AML-193 (cell line): ENCODE results near the gene ZNF668.

Source experiments
- DNase-seq, 2 experiments: peaks; one replicate each; lab custom pipeline; 2025; lab: John Stamatoyannopoulos, UW

The ZNF668 gene

DNA sequence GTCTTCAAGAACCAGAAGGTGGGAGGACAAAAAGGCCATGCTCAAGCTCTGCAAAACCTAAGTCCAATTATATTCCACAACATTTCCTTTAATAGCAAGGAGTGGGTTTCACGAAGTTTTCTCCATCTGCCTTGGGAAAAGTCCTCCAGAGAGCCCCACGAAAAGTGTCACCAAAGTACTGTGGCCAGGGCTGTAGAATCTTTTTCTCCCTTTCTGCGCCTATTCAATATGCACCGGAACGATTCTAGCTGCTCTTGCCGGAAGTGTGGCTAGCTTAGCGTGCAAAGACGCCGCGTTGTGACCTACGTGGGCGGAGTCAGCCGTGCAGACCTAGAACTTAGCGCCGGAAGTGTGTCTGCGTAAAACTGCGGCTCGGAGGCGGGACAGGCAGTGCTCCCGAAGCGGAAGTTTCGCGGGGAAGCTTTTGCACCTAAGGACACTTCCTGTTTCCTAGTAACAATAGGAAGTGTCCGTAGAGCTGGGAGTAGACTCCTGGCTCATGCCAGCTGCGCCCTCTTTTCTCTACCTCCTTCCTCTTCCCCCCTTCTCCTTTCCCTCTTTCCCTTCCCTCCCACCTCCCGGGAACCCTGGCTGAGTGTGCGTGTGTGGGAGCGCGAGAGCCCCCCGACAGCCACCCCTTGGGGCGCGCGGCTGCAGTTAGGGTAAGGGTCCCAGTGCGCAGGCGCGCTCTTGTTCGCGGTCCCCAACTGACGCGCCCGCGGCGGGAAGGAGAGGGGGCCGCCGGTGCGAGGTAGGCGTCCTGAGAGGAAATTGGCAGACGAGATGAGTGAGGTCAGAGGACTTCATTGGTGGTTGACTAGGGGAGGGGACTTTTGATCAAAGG, at the start of gene ZNF668, which contains the start of gene ZNF646:
Gene ZNF668 (minus strand): TSS at position 271 of the 844 bp plus-strand sequence. CDS start 9,781 bp downstream, outside the sequence.
Gene ZNF646 (plus strand): TSS at position 453 of the 844 bp plus-strand sequence. CDS start 1,903 bp downstream, outside the sequence.
- DNase-seq: peak; percentile 98 to 99

DNA sequence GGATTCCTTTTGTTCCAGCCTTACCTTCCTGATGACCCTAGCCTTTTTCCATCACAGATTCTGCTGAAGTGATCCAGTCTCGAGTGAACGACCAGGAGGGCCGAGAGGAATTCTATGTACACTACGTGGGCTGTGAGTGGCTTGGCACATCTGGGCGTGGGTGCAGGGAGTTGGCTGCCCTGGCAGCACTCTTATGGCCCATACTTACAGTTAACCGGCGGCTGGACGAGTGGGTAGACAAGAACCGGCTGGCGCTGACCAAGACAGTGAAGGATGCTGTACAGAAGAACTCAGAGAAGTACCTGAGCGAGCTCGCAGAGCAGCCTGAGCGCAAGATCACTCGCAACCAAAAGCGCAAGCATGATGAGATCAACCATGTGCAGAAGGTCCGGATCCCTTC, 46.1 kb upstream of the ZNF668 start:
- DNase-seq: no peak

DNA sequence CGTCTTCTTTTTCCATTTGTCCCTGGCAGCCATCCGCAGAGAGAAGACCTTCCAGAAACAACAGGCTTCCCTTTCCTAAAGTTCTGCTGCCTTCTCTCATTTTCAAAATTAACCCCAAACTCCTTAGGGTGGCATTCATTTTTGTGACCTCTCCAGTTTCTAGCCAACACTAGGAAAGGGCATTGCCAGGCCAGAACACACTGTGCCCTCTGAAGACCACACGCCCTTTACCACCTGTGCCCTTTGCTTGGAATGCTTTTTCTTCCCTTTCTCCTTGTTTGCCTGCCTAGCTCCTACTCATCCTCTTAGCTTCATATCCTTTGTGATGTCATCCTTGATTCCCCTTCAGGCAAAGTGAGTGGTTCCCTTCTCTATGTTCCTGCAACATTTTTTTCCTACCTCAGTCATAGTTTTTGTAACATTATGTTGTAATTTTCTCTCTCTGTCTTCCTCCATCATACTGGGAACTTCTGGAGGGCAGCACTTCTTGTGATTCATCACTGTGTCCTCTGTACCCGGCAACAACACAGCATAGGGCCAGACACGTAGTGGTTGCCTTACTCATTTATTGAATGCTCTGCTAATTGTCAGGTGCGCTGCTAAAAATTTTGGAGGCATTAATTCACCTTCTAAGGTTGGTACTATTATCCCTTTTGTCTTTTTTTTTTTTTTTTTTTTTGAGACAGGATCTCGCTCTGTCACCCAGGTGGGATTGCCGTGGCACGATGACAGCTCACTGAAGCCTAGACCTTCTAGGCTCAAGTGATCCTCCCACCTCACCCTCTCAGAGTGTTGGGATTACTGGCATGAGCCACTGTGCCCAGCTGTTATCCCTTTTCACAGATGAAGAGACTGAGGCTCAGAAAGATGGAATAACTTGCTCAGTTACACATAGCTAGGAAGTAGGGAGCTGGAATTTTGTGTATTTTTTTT, 44.4 kb upstream of the ZNF668 start:
- DNase-seq: peak; percentile 57 to 64

DNA sequence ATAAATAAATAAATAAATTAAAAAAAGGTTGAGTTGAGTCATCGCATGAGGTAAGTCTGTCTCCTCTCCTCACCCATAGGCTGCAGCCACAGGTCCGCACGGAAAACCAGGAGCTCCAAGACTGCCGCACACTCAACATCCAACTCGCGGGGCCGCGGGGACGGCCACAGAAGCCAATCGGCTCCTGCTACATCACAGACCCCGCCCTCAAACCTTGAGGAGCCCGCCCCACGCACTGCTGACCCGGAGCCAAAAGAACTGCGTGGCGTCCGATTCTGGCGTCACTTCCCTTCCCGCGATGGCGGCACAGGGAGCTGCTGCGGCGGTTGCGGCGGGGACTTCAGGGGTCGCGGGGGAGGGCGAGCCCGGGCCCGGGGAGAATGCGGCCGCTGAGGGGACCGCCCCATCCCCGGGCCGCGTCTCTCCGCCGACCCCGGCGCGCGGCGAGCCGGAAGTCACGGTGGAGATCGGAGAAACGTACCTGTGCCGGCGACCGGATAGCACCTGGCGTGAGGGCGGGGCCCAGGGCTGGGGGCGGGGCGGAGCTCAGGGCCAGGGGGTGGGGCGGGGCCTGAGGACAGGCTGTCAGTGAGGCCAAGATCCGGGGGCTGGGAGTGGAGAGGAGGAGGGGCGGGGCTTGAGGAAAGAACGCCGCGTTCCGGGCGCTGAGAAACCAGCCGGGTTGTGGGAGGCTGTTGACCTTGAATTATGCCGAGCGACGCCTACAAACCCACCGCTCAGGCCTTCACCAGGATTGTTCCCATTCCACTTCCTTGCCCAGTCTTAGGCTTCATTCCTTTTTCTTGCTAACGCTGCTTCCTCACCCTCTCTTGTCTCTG, 43.6 kb upstream of the ZNF668 start, which contains the start of gene KAT8:
Gene KAT8 (plus strand): TSS at position 281 of the 839 bp plus-strand sequence. CDS start 18 bp downstream, at position 299.
- peak; percentile 95 to 97 for DNase-seq

DNA sequence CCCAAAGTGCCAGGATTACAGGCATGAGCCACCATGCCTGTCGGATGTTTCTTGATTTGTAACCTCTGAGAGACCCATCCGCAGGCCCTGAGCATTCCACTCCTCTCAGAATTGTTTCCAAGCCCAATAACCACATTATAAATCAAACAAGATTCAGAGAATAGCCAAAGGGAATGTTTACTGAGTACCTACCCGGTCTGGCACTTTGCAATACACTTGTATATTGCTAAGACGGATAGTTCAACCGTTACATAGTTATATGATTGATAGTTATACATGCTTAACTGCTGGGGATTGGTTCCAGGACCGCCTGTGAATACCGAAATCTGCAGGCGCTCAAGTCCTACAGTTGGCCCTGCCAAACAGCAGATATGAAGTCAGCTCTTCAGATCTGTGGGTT, 40.4 kb upstream of the ZNF668 start:
- DNase-seq: no peak

DNA sequence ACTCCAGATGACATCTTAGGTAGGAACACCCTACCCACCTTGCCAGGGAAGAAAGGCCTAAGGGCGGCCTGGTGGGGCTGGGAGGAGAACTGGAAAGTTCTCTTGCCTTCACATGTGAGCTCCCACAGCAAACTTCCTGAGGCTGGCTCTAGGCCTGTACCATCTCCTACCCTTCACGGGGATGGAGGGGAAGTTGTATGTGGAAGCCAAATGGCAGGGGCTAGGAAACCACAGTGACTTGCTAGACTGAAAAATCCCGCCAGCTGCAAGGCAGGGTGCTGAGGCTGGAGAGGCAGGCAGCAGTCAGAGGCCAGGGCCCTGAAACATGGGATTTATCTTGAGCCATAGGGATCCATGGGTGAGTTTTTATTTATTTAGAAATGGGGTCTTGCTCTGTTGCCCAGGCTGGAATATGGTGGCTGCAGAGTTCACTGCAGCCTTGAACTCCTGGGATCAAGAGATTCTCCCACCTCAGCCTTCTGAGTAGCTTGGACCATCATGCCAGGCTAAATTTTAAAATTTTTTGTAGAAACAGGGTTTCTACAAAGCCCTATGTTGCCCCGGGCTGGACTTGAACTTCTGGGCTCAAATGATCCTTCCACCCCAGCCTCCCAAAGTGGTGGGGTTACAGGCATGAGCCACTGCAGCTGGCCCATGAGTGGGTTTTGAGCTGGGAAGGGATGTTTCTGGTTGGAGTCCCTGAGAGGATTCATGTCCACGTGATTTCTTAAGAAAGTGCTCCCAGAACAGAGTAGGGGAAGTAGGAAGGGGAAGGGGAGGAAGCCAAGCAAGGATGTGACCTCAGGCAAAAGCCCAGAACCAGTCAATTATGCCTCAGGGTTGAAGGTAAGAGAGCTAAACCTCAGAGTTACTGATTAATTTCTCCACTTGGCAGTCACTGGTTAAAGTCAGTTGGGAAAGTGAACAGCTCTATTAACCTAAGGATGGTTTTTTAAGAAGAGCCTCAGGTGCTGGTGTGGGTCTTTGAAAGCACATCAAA, 39.4 kb upstream of the ZNF668 start:
- peak; percentile 75 to 82 for DNase-seq

DNA sequence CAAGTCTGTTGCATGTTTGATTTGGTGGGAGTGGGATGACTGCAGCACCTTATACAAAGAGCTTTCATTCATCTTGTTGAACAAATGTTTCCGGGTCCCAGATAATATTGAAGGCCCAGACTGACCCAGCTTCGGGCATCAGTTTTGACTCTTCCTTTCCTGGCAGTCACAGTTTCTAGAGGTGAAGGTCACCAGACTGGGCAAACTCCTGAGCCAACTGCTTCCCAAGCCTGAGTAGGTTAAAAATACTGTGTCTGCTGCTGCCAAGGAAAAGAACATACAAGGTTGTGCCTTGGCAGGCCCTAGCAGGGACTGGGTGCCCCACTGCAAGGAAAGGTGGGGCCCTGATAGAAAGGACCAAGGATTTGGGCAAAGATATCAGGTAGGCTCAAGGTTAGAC, 38.7 kb upstream of the ZNF668 start:
- DNase-seq: no peak

DNA sequence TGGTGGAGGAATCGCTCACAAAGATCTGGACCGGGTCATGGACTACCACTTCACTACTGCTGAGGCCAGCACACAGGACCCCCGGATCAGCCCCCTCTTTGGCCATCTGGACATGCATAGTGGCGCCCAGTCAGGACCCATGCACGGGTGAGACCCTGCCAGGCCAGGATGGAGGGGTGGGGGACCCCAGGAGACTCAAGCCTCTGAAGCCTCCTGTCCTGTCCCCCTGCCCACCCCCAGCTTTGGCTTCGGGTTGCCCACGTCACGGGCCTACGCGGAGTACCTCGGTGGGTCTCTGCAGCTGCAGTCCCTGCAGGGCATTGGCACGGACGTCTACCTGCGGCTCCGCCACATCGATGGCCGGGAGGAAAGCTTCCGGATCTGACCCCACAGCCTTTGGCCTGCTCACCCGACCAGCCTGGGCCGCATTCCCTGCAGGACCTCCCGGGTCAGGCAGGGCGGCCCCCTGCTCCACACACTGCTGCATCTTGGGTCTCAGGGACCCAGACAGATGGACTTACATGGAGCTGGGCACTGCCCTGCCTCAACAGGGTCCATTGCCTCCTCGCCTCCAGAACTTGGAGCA, 37.9 kb upstream of the ZNF668 start:
- DNase-seq: no peak

DNA sequence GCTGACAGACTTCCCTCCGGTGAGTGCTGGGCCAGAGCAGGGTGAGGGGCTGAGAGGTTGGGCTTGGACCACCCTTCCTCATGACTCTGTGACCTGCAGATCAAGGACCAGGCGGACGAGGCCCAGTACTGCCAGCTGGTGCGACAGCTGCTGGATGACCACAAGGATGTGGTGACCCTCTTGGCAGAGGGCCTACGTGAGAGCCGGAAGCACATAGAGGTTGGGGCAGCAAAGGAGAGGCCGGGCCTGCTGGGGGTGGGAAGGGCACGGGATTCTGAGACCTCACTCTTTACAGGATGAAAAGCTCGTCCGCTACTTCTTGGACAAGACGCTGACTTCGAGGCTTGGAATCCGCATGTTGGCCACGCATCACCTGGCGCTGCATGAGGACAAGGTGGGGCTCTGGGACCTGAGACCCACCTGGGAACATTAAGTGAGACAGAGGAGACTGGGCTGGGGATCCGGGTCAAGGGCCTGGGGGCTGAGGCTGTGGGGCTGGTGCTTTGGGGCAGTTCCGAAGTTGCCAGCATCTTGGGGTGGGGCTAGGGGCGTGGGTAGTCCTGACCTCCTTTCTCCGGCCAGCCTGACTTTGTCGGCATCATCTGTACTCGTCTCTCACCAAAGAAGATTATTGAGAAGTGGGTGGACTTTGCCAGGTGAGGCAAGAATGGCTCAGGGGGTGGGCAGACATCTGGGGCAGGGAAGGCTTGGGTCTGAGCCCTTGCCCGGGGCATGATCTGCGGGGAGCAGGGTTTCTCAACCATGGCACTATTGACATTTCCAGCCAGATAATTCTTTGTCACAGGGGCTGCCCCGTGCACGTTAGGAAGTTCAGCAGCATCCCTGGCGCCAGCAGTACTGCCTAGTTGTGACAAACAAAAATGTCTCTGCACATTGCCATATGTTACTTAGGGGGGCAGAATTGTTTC, 36.3 kb upstream of the ZNF668 start:
- DNase-seq: no peak

DNA sequence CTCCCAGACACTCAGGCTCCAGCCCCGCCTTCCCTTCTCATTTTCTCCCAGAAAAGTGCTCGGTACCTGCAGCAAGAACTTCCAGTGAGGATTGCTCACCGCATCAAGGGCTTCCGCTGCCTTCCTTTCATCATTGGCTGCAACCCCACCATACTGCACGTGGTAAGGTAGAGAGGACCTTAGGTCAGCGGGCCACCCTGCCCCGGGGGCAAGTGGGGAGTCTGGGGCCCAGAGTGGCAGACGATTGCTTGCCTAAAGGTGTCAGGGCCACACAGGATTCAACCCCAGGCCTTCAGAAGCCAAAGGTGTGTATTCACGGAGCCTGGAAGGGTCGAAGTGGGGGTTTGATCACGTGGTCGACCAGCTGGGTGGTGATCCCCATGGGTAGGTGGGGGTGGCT, 35.6 kb upstream of the ZNF668 start:
- DNase-seq: no peak

DNA sequence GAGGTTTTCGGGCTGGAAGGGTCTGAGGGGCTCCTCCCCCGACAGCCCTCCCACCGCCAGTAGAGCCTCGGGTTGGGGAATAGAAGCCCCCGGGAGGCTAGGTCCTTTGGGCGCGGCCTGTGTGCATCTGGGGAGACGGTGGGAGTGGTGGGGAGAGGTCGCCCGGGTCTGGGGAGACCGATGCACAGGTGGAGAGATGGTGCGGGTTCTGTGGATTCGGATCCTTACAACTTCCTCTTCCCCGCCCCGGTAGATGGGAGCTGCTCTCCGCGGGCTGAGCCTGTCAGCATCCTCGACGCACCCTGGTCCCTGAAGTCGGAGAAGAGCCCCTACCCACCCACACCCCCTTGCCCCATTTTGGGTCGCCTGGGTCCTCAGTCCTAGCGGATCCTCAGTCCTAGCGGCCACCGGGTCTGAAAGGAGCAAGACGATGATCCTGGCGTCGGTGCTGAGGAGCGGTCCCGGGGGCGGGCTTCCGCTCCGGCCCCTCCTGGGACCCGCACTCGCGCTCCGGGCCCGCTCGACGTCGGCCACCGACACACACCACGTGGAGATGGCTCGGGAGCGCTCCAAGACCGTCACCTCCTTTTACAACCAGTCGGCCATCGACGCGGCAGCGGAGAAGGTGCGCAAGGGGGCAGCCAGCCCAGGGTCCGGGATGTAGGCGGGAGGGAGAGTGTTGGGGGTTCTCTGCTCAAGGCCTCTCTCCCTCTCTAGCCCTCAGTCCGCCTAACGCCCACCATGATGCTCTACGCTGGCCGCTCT, 34.9 kb upstream of the ZNF668 start:
- DNase-seq: no peak

DNA sequence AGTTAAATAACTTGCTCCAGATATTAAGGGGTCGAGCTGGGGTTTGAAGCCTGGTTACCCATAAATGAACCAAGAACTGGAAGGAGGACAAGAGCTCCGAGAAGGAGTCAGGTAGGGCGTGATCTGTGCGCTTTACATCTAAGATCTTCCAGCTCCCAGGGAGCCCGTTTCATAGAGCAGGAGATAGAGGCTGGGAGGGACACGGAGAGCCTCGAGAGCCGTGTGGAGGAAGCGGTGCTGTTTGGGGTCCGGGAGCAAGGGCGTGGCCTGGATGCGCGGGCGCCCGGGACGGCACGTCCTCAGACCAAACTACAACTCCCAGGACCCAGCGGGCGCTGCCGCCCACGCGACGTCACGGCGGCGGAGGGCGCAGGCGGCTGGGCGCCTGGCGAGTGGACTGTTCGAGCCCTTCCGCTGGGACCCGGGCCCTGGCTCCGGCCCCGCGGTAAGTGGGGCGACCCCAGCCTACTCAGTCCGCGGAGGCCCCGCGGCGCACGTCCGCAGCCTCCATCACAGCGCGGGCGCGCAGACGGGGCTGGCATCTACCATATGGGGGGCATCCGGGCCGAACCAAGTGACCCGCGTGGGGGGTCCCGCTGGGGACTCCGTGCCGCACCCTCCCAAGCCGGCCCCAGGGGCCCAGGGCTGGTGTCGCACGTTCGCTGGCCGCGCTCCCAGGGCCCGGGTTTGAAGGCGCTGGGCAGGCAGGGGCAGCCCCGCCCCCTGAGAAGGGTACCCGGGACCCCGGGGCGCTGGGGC, 34.2 kb upstream of the ZNF668 start, which contains the start of gene BCKDK:
Gene BCKDK (plus strand): TSS at position 352 of the 759 bp plus-strand sequence. CDS start 838 bp downstream, outside the sequence.
- peak; percentile 62 to 72 for DNase-seq

DNA sequence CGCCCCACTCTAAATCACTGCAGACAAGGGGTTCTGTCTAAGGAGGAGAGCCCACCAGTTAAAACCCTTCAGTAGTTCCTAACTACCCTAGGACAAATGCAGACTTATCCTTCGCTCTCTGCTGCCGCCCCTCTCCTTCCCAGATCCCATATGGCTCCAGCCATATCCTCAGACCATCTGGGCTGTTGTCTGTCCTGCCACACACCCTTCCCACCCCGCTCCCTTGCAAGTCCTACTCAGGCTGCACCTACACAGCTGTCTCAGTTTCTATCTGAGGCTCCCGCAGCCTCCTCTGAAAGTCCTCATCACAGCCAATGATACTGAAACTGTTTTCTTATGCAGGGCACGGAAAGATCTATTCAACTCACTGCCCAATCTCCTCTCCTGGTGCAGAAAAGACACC, 33.4 kb upstream of the ZNF668 start:
- no peak for DNase-seq

DNA sequence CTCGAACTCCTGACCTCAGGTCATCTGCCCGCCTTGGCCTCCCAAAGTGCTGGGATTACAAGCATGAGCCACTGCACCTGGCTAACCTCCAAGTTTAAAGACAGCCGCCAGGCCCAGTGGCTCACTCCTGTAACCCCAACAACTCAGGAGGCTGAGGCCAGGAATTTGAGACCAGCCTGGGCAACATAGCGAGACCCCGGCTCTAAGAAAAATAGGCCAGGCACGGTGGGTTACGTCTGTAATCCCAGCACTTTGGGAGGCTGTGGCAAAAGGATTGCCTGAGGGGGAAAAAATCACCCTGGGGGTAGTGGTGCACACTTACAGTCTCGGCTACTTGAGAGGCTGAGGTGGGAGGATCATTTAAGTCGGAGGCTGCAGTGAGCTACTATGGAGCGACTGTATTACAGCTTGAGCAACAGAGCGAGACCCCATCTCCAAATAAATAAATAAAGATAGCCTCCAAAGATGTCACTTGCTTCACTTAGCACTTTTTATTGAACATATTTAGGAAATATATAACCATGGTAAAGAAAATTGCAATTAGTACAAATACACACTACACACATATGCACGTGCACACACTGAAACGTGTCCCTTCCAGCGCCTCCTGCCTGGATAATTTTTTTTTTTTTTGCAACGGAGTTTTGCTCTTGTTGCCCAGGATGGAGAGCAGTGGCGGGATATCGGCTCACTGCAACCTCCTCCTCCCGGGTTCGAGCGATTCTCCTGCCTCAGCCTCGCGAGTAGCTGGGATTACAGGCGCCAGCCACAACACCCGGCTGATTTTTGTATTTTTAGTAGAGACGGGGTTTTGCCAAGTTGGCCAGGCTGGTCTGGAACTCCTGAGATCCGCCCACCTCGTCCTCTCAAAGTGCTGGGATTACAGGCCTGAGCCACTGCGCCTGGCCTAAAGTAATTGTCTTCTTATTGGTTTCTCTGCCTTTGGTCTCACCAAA, 32.7 kb upstream of the ZNF668 start:
- DNase-seq: no peak

DNA sequence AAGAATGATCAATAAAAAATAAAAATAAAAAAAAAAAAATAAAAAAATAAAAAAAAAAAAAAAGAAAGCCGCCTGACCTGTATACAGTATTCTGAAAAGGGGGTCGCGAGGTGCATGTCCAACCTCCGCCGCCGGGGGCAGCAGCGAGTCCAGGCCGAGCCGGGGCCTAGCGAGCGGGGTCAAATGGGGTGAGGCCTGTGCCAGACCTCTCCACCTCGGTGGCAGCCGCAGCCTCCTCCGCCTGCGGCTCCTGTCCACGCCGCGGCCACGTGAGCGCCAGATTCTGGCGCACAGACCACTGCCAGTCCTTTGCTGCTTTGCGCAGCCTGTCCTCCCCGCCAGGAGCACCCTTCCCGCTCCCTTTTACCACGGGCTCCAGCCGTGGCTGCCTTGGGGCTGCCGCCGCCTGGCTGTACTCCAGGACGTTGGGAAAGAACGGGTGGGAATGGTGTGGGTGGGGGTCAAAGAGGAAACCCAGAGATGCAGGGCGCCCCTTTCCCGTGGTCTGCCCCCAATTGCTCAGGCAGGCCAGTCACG, 31.7 kb upstream of the ZNF668 start:
- peak; percentile 78 to 80 for DNase-seq
